ENCODE results near the gene INSC.

Gene INSC

GRCh38 chr11:15176646-15177163 lies 62.0 kb downstream of the INSC start:
- no peak overlapping the region for H3K4me3 ChIP-seq (ENCODE audit: low read depth, low read length)
- DNase-seq (ENCODE audit: low read depth): no peak
- in situ Hi-C loops (cut with HindIII; ENCODE audit: low sequenced_read_pairs): no loop called here
- TF ChIP-seq CTCF (IDR thresholded peaks at IDR 0.05; ENCODE audit: low read depth, low read length, missing control alignments): no peak

GRCh38 chr11:15177491-15177890 lies 62.8 kb downstream of the INSC start:
- in situ Hi-C loops (cut with HindIII; ENCODE audit: low sequenced_read_pairs): no loop called here
- DNase-seq (ENCODE audit: low read depth): no peak
- TF ChIP-seq CTCF (IDR thresholded peaks at IDR 0.05; ENCODE audit: low read depth, low read length, missing control alignments): no peak
- H3K4me3 ChIP-seq (ENCODE audit: low read depth, low read length): no peak overlapping the region

GRCh38 chr11:15178214-15178613 lies 63.5 kb downstream of the INSC start:
- TF ChIP-seq CTCF (IDR thresholded peaks at IDR 0.05; ENCODE audit: low read depth, low read length, missing control alignments): no peak
- in situ Hi-C loops (cut with HindIII; ENCODE audit: low sequenced_read_pairs): no loop called here
- no peak for DNase-seq (ENCODE audit: low read depth)
- H3K4me3 ChIP-seq (ENCODE audit: low read depth, low read length): no peak overlapping the region

GRCh38 chr11:15179167-15179566 lies 64.4 kb downstream of the INSC start:
- in situ Hi-C loops (cut with HindIII; ENCODE audit: low sequenced_read_pairs): no loop called here
- H3K4me3 ChIP-seq (ENCODE audit: low read depth, low read length): no peak overlapping the region
- no peak for TF ChIP-seq CTCF (IDR thresholded peaks at IDR 0.05; ENCODE audit: low read depth, low read length, missing control alignments)
- DNase-seq (ENCODE audit: low read depth): no peak

GRCh38 chr11:15180212-15180792 lies 65.6 kb downstream of the INSC start:
- in situ Hi-C loops (cut with HindIII; ENCODE audit: low sequenced_read_pairs): no loop called here
- no peak overlapping the region for H3K4me3 ChIP-seq (ENCODE audit: low read depth, low read length)
- no peak for DNase-seq (ENCODE audit: low read depth)
- no peak for TF ChIP-seq CTCF (IDR thresholded peaks at IDR 0.05; ENCODE audit: low read depth, low read length, missing control alignments)

GRCh38 chr11:15182372-15182771 lies 67.6 kb downstream of the INSC start:
- in situ Hi-C loops (cut with HindIII; ENCODE audit: low sequenced_read_pairs): no loop called here
- no peak for DNase-seq (ENCODE audit: low read depth)
- no peak overlapping the region for H3K4me3 ChIP-seq (ENCODE audit: low read depth, low read length)
- no peak for TF ChIP-seq CTCF (IDR thresholded peaks at IDR 0.05; ENCODE audit: low read depth, low read length, missing control alignments)

Measured in astrocyte of the cerebellum (primary cell).